ENCODE measurements around the gene ZBTB38.

Gene ZBTB38

GRCh38 chr3:141350666-141351065 lies 17.6 kb upstream of the ZBTB38 start:
- no peak overlapping the region for H3K4me3 ChIP-seq (ENCODE audit: low read depth in 1 of 5, low read length in 5 of 5)
- no peaks in the 10 kb centered on the region for H3K36me3 ChIP-seq (ENCODE audit: control insufficient read depth in 5 of 5, insufficient read depth in 5 of 5, low read length in 5 of 5)
- no peak overlapping the region for H3K9ac ChIP-seq (ENCODE audit: low read length in 5 of 5)
- H3K27me3 ChIP-seq (ENCODE audit: control insufficient read depth in 5 of 5, insufficient read depth in 4 of 5, low read length in 5 of 5), result no peaks in the 10 kb centered on the region
- H3K9me3 ChIP-seq (ENCODE audit: control insufficient read depth in 5 of 5, low read length in 5 of 5), result no peaks in the 10 kb centered on the region
- H3K4me1 ChIP-seq (ENCODE audit: control insufficient read depth in 5 of 5, insufficient read depth in 5 of 5, low read length in 5 of 5), result no peaks in the 10 kb centered on the region
- no peak overlapping the region for H3K27ac ChIP-seq (ENCODE audit: low read depth, low read length)

GRCh38 chr3:141352262-141352984 lies 15.9 kb upstream of the ZBTB38 start:
- H3K27me3 ChIP-seq (ENCODE audit: control insufficient read depth in 5 of 5, insufficient read depth in 4 of 5, low read length in 5 of 5), result no peaks in the 10 kb centered on the region
- H3K27ac ChIP-seq (ENCODE audit: low read depth, low read length), result no peak overlapping the region
- no peaks in the 10 kb centered on the region for H3K9me3 ChIP-seq (ENCODE audit: control insufficient read depth in 5 of 5, low read length in 5 of 5)
- H3K4me1 ChIP-seq (ENCODE audit: control insufficient read depth in 5 of 5, insufficient read depth in 5 of 5, low read length in 5 of 5), result no peaks in the 10 kb centered on the region
- H3K9ac ChIP-seq (ENCODE audit: low read length in 5 of 5), result no peak overlapping the region
- no peaks in the 10 kb centered on the region for H3K36me3 ChIP-seq (ENCODE audit: control insufficient read depth in 5 of 5, insufficient read depth in 5 of 5, low read length in 5 of 5)
- H3K4me3 ChIP-seq (ENCODE audit: low read depth in 1 of 5, low read length in 5 of 5), result no peak overlapping the region

- Histone ChIP-seq H3K27me3 (ENCODE audit: control insufficient read depth in 5 of 5, insufficient read depth in 4 of 5, low read length in 5 of 5) (no peaks in the 10 kb centered on the region), H3K4me1 (ENCODE audit: control insufficient read depth in 5 of 5, insufficient read depth in 5 of 5, low read length in 5 of 5) (no peaks in the 10 kb centered on the region), H3K9me3 (ENCODE audit: control insufficient read depth in 5 of 5, low read length in 5 of 5) (no peaks in the 10 kb centered on the region), H3K4me3 (ENCODE audit: low read depth in 1 of 5, low read length in 5 of 5) (no peak overlapping the region), H3K9ac (ENCODE audit: low read length in 5 of 5) (no peak overlapping the region), H3K36me3 (ENCODE audit: control insufficient read depth in 5 of 5, insufficient read depth in 5 of 5, low read length in 5 of 5) (no peaks in the 10 kb centered on the region), H3K27ac (ENCODE audit: low read depth, low read length) (no peak overlapping the region)
Observed at GRCh38 chr3:141353652-141354495, 14.4 kb upstream of the ZBTB38 start.

- Histone ChIP-seq H3K9me3 (ENCODE audit: control insufficient read depth in 5 of 5, low read length in 5 of 5) (no peaks in the 10 kb centered on the region), H3K27me3 (ENCODE audit: control insufficient read depth in 5 of 5, insufficient read depth in 4 of 5, low read length in 5 of 5) (no peaks in the 10 kb centered on the region), H3K9ac (ENCODE audit: low read length in 5 of 5) (no peak overlapping the region), H3K4me1 (ENCODE audit: control insufficient read depth in 5 of 5, insufficient read depth in 5 of 5, low read length in 5 of 5) (no peaks in the 10 kb centered on the region), H3K27ac (ENCODE audit: low read depth, low read length) (no peak overlapping the region), H3K36me3 (ENCODE audit: control insufficient read depth in 5 of 5, insufficient read depth in 5 of 5, low read length in 5 of 5) (no peaks in the 10 kb centered on the region), H3K4me3 (ENCODE audit: low read depth in 1 of 5, low read length in 5 of 5) (no peak overlapping the region)
Observed at GRCh38 chr3:141354517-141354916, 13.8 kb upstream of the ZBTB38 start.

GRCh38 chr3:141355242-141355641 lies 13.1 kb upstream of the ZBTB38 start:
- no peaks in the 10 kb centered on the region for H3K36me3 ChIP-seq (ENCODE audit: control insufficient read depth in 5 of 5, insufficient read depth in 5 of 5, low read length in 5 of 5)
- H3K27ac ChIP-seq (ENCODE audit: low read depth, low read length), result no peak overlapping the region
- no peak overlapping the region for H3K4me3 ChIP-seq (ENCODE audit: low read depth in 1 of 5, low read length in 5 of 5)
- no peaks in the 10 kb centered on the region for H3K27me3 ChIP-seq (ENCODE audit: control insufficient read depth in 5 of 5, insufficient read depth in 4 of 5, low read length in 5 of 5)
- H3K4me1 ChIP-seq (ENCODE audit: control insufficient read depth in 5 of 5, insufficient read depth in 5 of 5, low read length in 5 of 5), result no peaks in the 10 kb centered on the region
- H3K9ac ChIP-seq (ENCODE audit: low read length in 5 of 5), result no peak overlapping the region
- no peaks in the 10 kb centered on the region for H3K9me3 ChIP-seq (ENCODE audit: control insufficient read depth in 5 of 5, low read length in 5 of 5)

- Histone ChIP-seq H3K4me1 (ENCODE audit: control insufficient read depth in 5 of 5, insufficient read depth in 5 of 5, low read length in 5 of 5) (peaks cover 0 to 2% (median 0%) of the 10 kb centered on the region in 5 donors), H3K9ac (ENCODE audit: low read length in 5 of 5) (no peak overlapping the region), H3K9me3 (ENCODE audit: control insufficient read depth in 5 of 5, low read length in 5 of 5) (no peaks in the 10 kb centered on the region), H3K36me3 (ENCODE audit: control insufficient read depth in 5 of 5, insufficient read depth in 5 of 5, low read length in 5 of 5) (no peaks in the 10 kb centered on the region), H3K27ac (ENCODE audit: low read depth, low read length) (no peak overlapping the region), H3K27me3 (ENCODE audit: control insufficient read depth in 5 of 5, insufficient read depth in 4 of 5, low read length in 5 of 5) (no peaks in the 10 kb centered on the region), H3K4me3 (ENCODE audit: low read depth in 1 of 5, low read length in 5 of 5) (no peak overlapping the region)
Observed at GRCh38 chr3:141356046-141356445, 12.3 kb upstream of the ZBTB38 start.

- Histone ChIP-seq H3K9me3 (ENCODE audit: control insufficient read depth in 5 of 5, low read length in 5 of 5) (no peaks in the 10 kb centered on the region), H3K9ac (ENCODE audit: low read length in 5 of 5) (peak overlapping the region in 1 of 5 donors; percentile 42), H3K4me3 (ENCODE audit: low read depth in 1 of 5, low read length in 5 of 5) (peak overlapping the region; percentile 26 to 56 (median 42)), H3K36me3 (ENCODE audit: control insufficient read depth in 5 of 5, insufficient read depth in 5 of 5, low read length in 5 of 5) (no peaks in the 10 kb centered on the region), H3K27me3 (ENCODE audit: control insufficient read depth in 5 of 5, insufficient read depth in 4 of 5, low read length in 5 of 5) (no peaks in the 10 kb centered on the region), H3K4me1 (ENCODE audit: control insufficient read depth in 5 of 5, insufficient read depth in 5 of 5, low read length in 5 of 5) (peaks cover 0 to 5% (median 2%) of the 10 kb centered on the region in 5 donors), H3K27ac (ENCODE audit: low read depth, low read length) (no peak overlapping the region)
Observed at GRCh38 chr3:141360888-141361598, 7.3 kb upstream of the ZBTB38 start.

- no peaks in the 10 kb centered on the region for H3K36me3 ChIP-seq (ENCODE audit: control insufficient read depth in 5 of 5, insufficient read depth in 5 of 5, low read length in 5 of 5)
- H3K9me3 ChIP-seq (ENCODE audit: control insufficient read depth in 5 of 5, low read length in 5 of 5), result no peaks in the 10 kb centered on the region
- no peak overlapping the region for H3K9ac ChIP-seq (ENCODE audit: low read length in 5 of 5)
- H3K4me3 ChIP-seq (ENCODE audit: low read depth in 1 of 5, low read length in 5 of 5), result no peak overlapping the region
- H3K27me3 ChIP-seq (ENCODE audit: control insufficient read depth in 5 of 5, insufficient read depth in 4 of 5, low read length in 5 of 5), result no peaks in the 10 kb centered on the region
- H3K4me1 ChIP-seq (ENCODE audit: control insufficient read depth in 5 of 5, insufficient read depth in 5 of 5, low read length in 5 of 5), result peaks cover 0 to 18% (median 11%) of the 10 kb centered on the region in 5 donors
- H3K27ac ChIP-seq (ENCODE audit: low read depth, low read length), result no peak overlapping the region
Observed at GRCh38 chr3:141362736-141363135, 5.6 kb upstream of the ZBTB38 start.

GRCh38 chr3:141365201-141365600 lies 3.1 kb upstream of the ZBTB38 start:
- H3K27ac ChIP-seq (ENCODE audit: low read depth, low read length), result no peak overlapping the region

More at GRCh38 chr3:141365201-141365600, 3.1 kb upstream of the ZBTB38 start:
- Histone ChIP-seq H3K4me3 (ENCODE audit: low read depth in 1 of 5, low read length in 5 of 5) (no peak overlapping the region), H3K4me1 (ENCODE audit: control insufficient read depth in 5 of 5, insufficient read depth in 5 of 5, low read length in 5 of 5) (peaks cover 7 to 40% (median 30%) of the 10 kb centered on the region in 5 donors), H3K36me3 (ENCODE audit: control insufficient read depth in 5 of 5, insufficient read depth in 5 of 5, low read length in 5 of 5) (no peaks in the 10 kb centered on the region), H3K9ac (ENCODE audit: low read length in 5 of 5) (no peak overlapping the region), H3K9me3 (ENCODE audit: control insufficient read depth in 5 of 5, low read length in 5 of 5) (no peaks in the 10 kb centered on the region), H3K27me3 (ENCODE audit: control insufficient read depth in 5 of 5, insufficient read depth in 4 of 5, low read length in 5 of 5) (no peaks in the 10 kb centered on the region)
